GM21423 (cell line): ENCODE measurements around the gene DPP8.
"Not testable (repeated sequence)": the region's sequence is repeated elsewhere in the genome, so short reads cannot be mapped to it uniquely, and the experiment has no call there.

Experiments
- ATAC-seq: cut with Tn5 transposase; IDR thresholded peaks from one replicate; pipeline ENCODE4 v1.9.1; 2021; ENCODE audit warnings: mild to moderate bottlenecking, moderate library complexity; ENCODE audit not compliant: unreplicated experiment

DPP8 gene

DNA sequence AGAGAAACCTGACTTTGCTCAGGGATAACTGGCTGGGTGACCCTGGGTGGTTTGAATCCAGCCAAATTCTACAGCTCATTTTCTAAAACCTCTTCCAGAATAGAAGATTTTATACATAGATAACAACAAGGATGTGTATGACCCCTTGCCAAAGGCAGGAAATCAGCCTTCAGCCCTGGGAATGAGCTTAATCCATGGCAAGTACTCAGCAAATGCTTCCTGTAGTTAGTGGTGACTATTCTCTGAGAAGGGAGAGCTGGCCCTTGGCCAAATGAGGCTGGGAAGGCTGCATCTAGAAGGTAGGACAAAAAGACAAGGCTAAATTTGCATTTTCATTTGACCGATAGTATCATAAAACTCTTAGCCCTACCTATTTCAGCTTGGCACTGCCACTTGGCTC lies 8.1 kb upstream of the DPP8 start:
- ATAC-seq = no peak

GRCh38 chr15:65524226-65524625 lies 6.7 kb upstream of the DPP8 start:
- ATAC-seq = no peak

DNA sequence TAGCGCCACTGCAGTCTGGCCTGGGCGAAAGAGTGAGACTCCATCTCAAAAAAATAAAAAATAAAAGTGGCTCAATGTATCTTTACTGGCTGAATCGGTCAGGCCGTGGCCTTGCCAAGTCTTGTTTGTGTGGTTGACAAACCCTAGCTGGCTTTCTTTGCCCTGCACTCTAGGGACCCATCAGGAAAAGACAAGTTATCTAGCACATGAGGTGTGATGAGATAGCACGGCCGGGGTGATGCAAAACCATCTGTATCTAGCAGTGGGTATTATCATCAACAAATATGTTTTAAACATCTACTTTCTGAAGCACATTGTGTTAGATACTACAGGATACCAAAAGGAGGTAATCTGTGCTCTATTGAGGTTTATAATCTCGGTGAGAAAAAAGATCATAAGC lies 3.9 kb upstream of the DPP8 start:
- no peak for ATAC-seq

DNA sequence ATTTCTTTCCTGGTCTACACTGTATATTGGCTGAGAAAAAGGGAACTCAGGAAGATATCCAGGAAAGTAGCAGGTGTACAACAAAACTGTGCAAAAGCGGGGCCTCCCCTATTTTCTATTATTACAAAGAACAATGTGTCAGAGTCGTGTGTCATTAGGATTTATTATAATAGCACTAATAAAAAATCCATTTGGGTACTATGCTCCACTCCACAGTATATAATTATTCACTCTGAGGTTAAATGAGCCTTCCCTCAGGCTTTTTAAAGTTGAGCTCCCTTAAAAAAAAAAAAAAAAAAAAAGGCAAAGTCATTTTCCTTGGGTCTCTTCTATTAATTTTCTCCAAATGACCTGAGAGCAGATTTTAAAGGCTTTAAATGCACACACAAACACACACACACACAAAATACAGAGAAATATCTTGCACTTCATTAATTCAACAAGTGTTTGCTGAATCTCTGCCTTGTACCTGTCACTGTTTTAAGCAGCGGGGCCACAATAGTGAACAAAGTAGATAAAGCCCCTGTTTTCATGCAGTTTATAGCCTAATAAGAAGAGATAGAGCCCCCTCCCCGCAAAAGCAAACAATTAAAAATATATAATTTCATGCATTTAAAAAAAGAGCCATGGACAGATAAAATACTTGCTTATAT lies 1.3 kb upstream of the DPP8 start:
- ATAC-seq = no peak

GRCh38 chr15:65517866-65518207 lies 348 bp upstream of the DPP8 start:
- ATAC-seq = no peak

- ATAC-seq = no peak
These were observed 4.6 kb downstream of the DPP8 start for GRCh38 chr15:65512807-65513416.

GRCh38 chr15:65512189-65512588 lies 5.3 kb downstream of the DPP8 start:
- ATAC-seq = no peak

DNA sequence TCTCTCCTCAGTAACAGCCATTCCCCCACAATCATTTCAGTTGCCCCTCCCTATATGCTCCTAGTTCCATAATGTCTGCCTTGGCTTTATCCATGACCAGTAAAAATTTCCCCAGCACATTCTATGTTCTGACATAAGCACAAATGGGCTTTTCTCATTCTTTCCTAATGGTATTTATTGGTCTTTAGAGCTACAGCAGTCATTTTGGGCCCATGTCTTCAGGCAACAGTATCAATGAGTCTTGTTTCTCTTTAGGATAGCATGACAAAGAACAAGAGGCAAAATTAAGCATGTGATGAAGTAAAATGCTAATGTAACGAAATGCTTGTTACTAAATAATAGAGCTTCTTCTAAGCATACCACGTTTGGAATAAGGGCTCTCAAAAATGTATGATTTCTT lies 8.2 kb downstream of the DPP8 start:
- ATAC-seq = no peak

GRCh38 chr15:65494076-65494475 lies 23.4 kb downstream of the DPP8 start:
- no peak for ATAC-seq

- no peak for ATAC-seq
These were observed 32.6 kb downstream of the DPP8 start for GRCh38 chr15:65484876-65485275.

GRCh38 chr15:65476903-65477302 lies 40.6 kb downstream of the DPP8 start:
- no peak for ATAC-seq

DNA sequence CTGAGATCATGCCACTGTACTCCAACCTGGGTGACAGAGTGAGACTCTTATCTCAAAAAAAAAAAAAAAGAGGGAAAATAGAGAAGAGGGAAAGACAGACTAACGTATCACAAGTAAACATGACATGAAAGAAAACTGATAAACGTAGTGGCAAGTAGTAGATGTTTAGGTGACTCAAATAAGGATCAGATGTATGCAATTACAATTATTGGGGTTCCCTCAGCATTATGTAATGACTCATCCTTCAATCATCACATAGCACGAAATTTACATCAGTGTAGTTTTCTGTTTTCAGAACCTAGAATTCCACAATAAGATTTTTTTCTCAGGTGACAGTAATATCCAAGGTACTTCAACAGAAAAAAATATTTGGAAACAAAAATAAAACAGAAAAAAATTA lies 46.6 kb downstream of the DPP8 start:
- no peak for ATAC-seq

DNA sequence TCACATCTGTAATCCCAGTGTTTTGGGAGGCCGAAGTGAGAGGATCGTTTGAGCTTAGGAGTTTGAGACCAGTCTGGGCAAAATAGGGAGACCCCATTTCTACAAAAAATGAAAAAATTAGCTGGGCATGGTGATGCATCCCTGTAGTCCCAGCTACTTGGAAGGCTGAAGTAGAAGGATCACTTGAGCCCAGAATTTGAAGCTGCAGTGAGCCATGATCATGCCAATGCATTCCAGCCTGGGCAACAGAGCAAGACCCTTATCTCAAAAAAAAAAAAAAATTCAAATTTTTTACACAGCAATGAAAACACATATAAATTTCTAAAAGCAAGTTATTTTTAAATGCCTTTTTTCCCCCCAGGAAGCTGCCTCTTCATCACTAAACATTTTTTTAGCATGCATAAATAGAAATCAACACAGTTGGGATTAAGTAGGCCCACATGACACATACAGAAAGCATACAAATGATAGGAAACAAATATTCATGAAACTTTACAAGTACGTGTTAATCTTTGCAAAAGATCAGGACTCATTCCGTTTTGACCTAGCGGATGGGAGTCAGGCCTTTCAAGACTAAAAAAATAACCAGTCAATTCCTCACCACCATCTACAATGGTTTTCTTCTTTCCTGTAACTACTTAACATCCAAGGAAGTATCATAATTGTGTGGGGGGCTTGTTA lies 49.1 kb downstream of the DPP8 start:
- no peak for ATAC-seq

DNA sequence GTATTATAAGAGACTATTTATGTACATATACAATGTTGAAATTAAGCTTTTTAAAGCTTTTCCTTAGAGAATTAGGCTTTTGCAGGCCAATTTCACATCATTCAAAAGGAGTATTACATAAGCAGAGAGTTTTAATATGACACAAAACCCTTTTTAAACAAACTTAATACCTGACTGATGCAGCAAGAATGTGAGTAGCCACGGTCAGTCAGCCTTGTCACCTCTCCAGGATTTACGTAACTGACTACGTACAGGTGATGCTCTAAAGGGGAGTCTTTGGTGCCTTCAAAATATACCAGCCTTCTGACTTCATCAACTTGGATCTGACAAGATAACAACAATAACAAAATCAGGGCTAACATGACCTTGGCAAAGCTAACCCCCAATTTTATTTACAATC lies 50.6 kb downstream of the DPP8 start:
- ATAC-seq = no peak

DNA sequence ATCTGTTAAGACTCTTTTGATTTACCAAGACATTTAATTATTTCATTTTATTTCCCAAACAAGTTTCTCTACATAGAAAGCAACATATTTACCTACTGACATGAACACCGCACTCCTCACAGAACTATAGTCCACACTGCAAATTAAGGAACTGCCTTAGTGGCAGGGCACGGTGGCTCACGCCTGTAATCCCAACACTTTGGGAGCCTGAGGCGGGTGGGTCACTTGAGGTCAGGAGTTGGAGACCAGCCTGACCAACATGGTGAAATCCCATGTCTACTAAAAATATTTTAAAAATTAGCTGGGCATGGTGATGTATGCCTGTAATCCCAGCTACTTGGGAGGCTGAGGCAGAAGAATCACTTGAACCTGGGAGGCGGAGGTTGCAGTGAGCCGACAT lies 54.4 kb downstream of the DPP8 start:
- ATAC-seq = not testable (repeated sequence)

GRCh38 chr15:65460741-65461347 lies 56.6 kb downstream of the DPP8 start:
- ATAC-seq = no peak

DNA sequence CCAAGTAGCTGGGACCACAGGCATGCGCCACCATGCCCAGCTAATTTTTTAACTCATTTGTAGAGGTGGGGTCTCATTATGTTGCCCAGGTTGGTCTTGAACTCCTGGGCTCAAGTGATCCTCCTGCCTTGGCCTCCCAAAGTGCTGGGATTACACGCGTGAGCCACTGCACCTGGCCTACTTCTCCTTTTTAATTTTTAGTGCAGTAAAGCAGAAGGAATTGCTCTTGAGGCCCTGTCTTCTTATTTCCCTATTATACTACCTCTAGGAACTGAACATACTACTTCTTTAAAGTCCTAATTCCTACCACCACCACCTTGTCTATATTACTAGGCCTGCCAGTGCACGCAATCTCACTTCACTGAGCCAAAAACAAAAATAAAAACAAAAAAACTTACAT lies 62.2 kb downstream of the DPP8 start:
- ATAC-seq = not testable (repeated sequence)

DNA sequence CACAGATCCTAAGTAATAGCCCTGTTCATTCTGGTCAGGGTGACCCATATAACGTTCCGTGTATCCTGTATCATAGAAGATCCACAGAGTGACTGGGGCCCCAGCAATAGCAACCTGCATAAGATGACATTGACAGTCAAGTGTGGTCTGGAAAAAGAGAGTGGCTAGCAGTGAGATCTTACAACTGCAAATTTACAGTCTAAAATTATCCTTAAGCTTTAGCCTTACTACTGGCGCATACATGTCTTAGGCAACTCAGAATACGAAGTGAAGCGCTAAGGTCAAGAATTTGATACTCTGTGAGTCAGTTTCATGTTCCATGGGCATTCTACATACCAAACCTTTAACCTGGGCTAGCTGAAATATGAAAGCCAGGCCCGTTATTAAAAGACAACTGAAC lies 65.5 kb downstream of the DPP8 start:
- no peak for ATAC-seq

DNA sequence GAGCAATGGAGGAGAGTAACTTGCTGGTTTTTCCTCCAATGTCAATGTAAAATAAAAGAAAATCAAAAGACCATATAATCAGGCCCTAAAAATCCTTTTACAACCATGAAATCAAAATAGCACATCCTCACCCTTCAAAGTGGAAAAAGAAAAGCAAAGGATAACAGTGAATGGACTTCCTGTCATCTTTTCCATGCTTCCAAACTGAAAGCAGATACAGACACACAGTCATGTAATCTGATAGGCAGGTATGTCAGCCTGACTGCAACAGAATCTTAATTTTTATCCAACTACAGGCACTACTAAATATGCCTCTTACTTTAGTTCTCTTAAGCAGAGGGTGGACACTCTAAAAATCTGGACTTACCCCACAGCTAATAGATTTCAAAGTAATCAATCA lies 66.9 kb downstream of the DPP8 start:
- ATAC-seq = no peak

GRCh38 chr15:65447145-65447544 lies 70.3 kb downstream of the DPP8 start:
- no peak for ATAC-seq

- ATAC-seq = no peak
These were observed 83.3 kb downstream of the DPP8 start for GRCh38 chr15:65434201-65434600.

DNA sequence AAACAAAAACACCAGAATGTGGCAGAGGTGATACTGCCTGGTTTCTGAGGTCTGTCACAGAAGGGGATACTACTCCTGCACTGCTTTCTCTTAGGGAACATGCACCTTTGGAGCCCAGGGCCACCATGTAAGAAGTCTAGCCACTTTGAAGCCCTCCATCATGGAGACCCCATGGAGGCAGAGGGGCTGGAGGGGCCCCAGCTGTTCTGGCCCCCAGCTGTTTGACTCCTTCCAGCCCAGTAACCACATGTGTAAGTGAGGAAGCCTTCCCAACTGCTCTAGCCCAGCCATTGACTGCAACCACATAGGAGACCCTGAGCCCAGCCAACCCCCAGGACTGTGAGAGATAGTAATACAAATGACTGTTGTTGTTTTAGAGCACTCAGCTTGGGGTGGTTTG lies 85.8 kb downstream of the DPP8 start:
- no peak for ATAC-seq
